H1 (cell line): ENCODE data around the gene ALG1. TPM values are rescaled to one million over a fixed set of nuclear protein-coding genes. Genes with fewer than 3 reads are reported as not detected.

Source experiments
- CTCF ChIA-PET: fragments of 300-600 bp; sonication (Branson Sonifier 250); formaldehyde crosslinking; loops from one replicate; lab custom pipeline; 2021; ENCODE audit not compliant: partially characterized antibody; lab: Charles Lee
- POLR2A ChIA-PET: fragments of 300-600 bp; sonication (Branson Sonifier 250); formaldehyde crosslinking; loops from one replicate; lab custom pipeline; 2021; ENCODE audit warnings: inconsistent platforms; ENCODE audit not compliant: partially characterized antibody; lab: Charles Lee
- DNase-seq, 2 experiments: peaks; one replicate each; pipeline versions ENCODE4 v3.0.0 to v3.0.0-alpha.2; 2010 to 2022; ENCODE audit warnings: low spot score in 2 of 2, low read depth in 1 of 2, mixed read lengths in 1 of 2
- FAIRE-seq: peaks from 2 replicates; lab custom pipeline; 2011; peaks lifted over from hg19 to GRCh38; lab: Jason Lieb, UNC
- H2AFZ ChIP-seq: 2 replicates; pipeline ENCODE4 v1.8.1; 2012; ENCODE audit warnings: low read length, inconsistent platforms
- H2AK5ac ChIP-seq: 2 replicates; pipeline ENCODE4 v1.6.1; 2013; ENCODE audit warnings: low read depth, low read length
- H2BK120ac ChIP-seq: replicated peaks from 2 replicates; pipeline ENCODE3; 2013; ENCODE audit warnings: low read depth, low read length, inconsistent platforms
- H2BK12ac ChIP-seq: 2 replicates; pipeline ENCODE4 v1.6.1; 2013; ENCODE audit warnings: low read depth, low read length
- H2BK15ac ChIP-seq: 2 replicates; pipeline ENCODE4 v1.6.1; 2013; ENCODE audit warnings: low read length
- H2BK20ac ChIP-seq: 2 replicates; pipeline ENCODE4 v1.6.1; 2013; ENCODE audit warnings: low read length
- H2BK5ac ChIP-seq: 2 replicates; pipeline ENCODE4 v1.6.1; 2013; ENCODE audit warnings: low read depth, low read length
- H3K14ac ChIP-seq: 2 replicates; pipeline ENCODE4 v1.6.1; 2013; ENCODE audit warnings: inconsistent platforms; ENCODE audit not compliant: insufficient read length
- H3K18ac ChIP-seq: 2 replicates; pipeline ENCODE4 v1.6.1; 2013; ENCODE audit warnings: low read length; ENCODE audit errors: extremely low read depth
- H3K23ac ChIP-seq: 2 replicates; pipeline ENCODE4 v1.6.1; 2013; ENCODE audit warnings: inconsistent platforms; ENCODE audit not compliant: insufficient read length
- H3K23me2 ChIP-seq: 2 replicates; pipeline ENCODE4 v1.6.1; 2013; ENCODE audit warnings: low read depth, low read length
- H3K27ac ChIP-seq: 2 replicates; pipeline ENCODE4 v1.6.1; 2011; ENCODE audit warnings: low read depth, low read length, inconsistent platforms
- H3K27me3 ChIP-seq, 4 experiments: replicated peaks in 1 of 4; 1 replicate in 1 of 4; 2 replicates in 3 of 4; pipeline versions ENCODE4 v1.6.1 to v1.8.1; 2011 to 2013; ENCODE audit warnings: low read length in 3 of 4, mild to moderate bottlenecking in 3 of 4, inconsistent platforms in 2 of 4, mixed read lengths in 2 of 4, moderate library complexity in 1 of 4; ENCODE audit not compliant: control insufficient read depth in 3 of 4, insufficient read depth in 3 of 4; ENCODE audit errors: extremely low read depth in 1 of 4
- H3K36me3 ChIP-seq, 4 experiments: 2 replicates each; pipeline versions ENCODE4 v1.6.1 to v1.8.1; 2011 to 2013; ENCODE audit warnings: mild to moderate bottlenecking in 4 of 4, low read length in 3 of 4, moderate library complexity in 2 of 4, control low read depth in 1 of 4, inconsistent platforms in 1 of 4; ENCODE audit not compliant: insufficient read depth in 4 of 4, control insufficient read depth in 2 of 4
- H3K4ac ChIP-seq: replicated peaks from 2 replicates; pipeline ENCODE3; 2013; ENCODE audit warnings: low read length, low read depth, mixed read lengths, inconsistent platforms; ENCODE audit not compliant: insufficient read length
- H3K4me1 ChIP-seq, 4 experiments: replicated peaks in 1 of 4; 1 replicate in 1 of 4; 2 replicates in 3 of 4; pipeline versions ENCODE4 v1.6.1 to v1.8.1; 2011 to 2013; ENCODE audit warnings: low read length in 3 of 4, inconsistent platforms in 2 of 4, mixed read lengths in 1 of 4; ENCODE audit not compliant: insufficient read depth in 4 of 4, control insufficient read depth in 3 of 4
- H3K4me2 ChIP-seq, 2 experiments: 2 replicates each; pipeline versions ENCODE4 v1.6.1 to v1.8.1; 2011 to 2013; ENCODE audit warnings: low read depth in 2 of 2, low read length in 2 of 2, control low read depth in 1 of 2, inconsistent platforms in 1 of 2, mild to moderate bottlenecking in 1 of 2; ENCODE audit not compliant: insufficient read depth in 1 of 2
- H3K4me3 ChIP-seq, 4 experiments: fragments of 200-600, 300-600 bp in 1 of 4; sonication (generic), shearing (Covaris generic), sonication (Bioruptor Twin) in 1 of 4; 2 replicates each; pipeline versions ENCODE4 v1.5.1 to v1.8.1; 2011 to 2016; ENCODE audit warnings: low read length in 4 of 4, low read depth in 3 of 4, control low read depth in 2 of 4, inconsistent platforms in 2 of 4, mild to moderate bottlenecking in 2 of 4, mixed read lengths in 1 of 4, moderate library complexity in 1 of 4; ENCODE audit not compliant: insufficient read depth in 2 of 4; ENCODE audit errors: extremely low read depth in 1 of 4
- H3K56ac ChIP-seq: replicated peaks from 2 replicates; pipeline ENCODE3; 2013; ENCODE audit warnings: low read depth, mild to moderate bottlenecking, mixed read lengths, low read length, inconsistent platforms; ENCODE audit not compliant: insufficient read length
- H3K79me1 ChIP-seq: 2 replicates; pipeline ENCODE4 v1.6.1; 2013; ENCODE audit warnings: low read depth, low read length, control low read depth
- H3K79me2 ChIP-seq, 2 experiments: 2 replicates each; pipeline versions ENCODE4 v1.6.1 to v1.8.1; 2012 to 2013; ENCODE audit warnings: low read length in 2 of 2, mild to moderate bottlenecking in 2 of 2, inconsistent platforms in 1 of 2; ENCODE audit not compliant: insufficient read depth in 2 of 2, control insufficient read depth in 1 of 2
- H3K9ac ChIP-seq, 4 experiments: replicated peaks in 1 of 4; 1 replicate in 1 of 4; 2 replicates in 3 of 4; pipeline versions ENCODE4 v1.6.1 to v1.8.1; 2011 to 2013; ENCODE audit warnings: low read depth in 3 of 4, low read length in 3 of 4, control low read depth in 2 of 4, mild to moderate bottlenecking in 2 of 4, moderate library complexity in 2 of 4, inconsistent platforms in 1 of 4; ENCODE audit errors: extremely low read depth in 1 of 4
- H3K9me3 ChIP-seq, 2 experiments: 2 replicates each; pipeline versions ENCODE4 v1.6.1 to v1.8.1; 2012 to 2013; ENCODE audit warnings: mild to moderate bottlenecking in 2 of 2, moderate library complexity in 2 of 2, control low read depth in 1 of 2, inconsistent platforms in 1 of 2, low read depth in 1 of 2, low read length in 1 of 2, mixed read lengths in 1 of 2; ENCODE audit not compliant: insufficient read depth in 2 of 2
- H4K20me1 ChIP-seq, 2 experiments: replicated peaks in 1 of 2; 2 replicates each; pipeline versions ENCODE3 to v1.8.1; 2011 to 2013; ENCODE audit warnings: inconsistent platforms in 2 of 2, low read length in 2 of 2, mild to moderate bottlenecking in 1 of 2; ENCODE audit not compliant: insufficient read depth in 2 of 2, control insufficient read depth in 1 of 2
- H4K5ac ChIP-seq: 2 replicates; pipeline ENCODE4 v1.6.1; 2013; ENCODE audit warnings: low read length, low read depth, mixed read lengths, inconsistent platforms; ENCODE audit not compliant: insufficient read length
- H4K8ac ChIP-seq: 2 replicates; pipeline ENCODE4 v1.8.0; 2013; ENCODE audit warnings: mild to moderate bottlenecking, moderate library complexity, low read length, inconsistent platforms; ENCODE audit not compliant: insufficient read depth; ENCODE audit errors: extremely low read depth
- H4K91ac ChIP-seq: replicated peaks from 2 replicates; pipeline ENCODE3; 2013; ENCODE audit warnings: low read length, mixed read lengths, inconsistent platforms; ENCODE audit not compliant: insufficient read length
- CHD1 ChIP-seq: IDR thresholded peaks from 2 replicates; pipeline ENCODE4 v1.6.1; 2012; ENCODE audit warnings: low read depth, low read length, improper control_type of control experiment
- CHD2 ChIP-seq: IDR thresholded peaks from 2 replicates; pipeline ENCODE4 v1.6.1; 2012; ENCODE audit warnings: low read length, improper control_type of control experiment
- RBBP5 ChIP-seq: IDR thresholded peaks from 2 replicates; pipeline ENCODE4 v1.7.1; 2012; ENCODE audit warnings: low read depth, mild to moderate bottlenecking, inconsistent platforms, low read length, moderate library complexity, borderline replicate concordance
- SAP30 ChIP-seq: fragments of 300-600 bp; sonication (generic); IDR thresholded peaks from 2 replicates; pipeline ENCODE4 v1.7.1; 2012; ENCODE audit warnings: low read length, moderate library complexity, mild to moderate bottlenecking, inconsistent platforms; ENCODE audit not compliant: insufficient read depth, insufficient replicate concordance
- SIX5 ChIP-seq: IDR thresholded peaks from 2 replicates; pipeline ENCODE4 v1.6.1; 2011; ENCODE audit warnings: mild to moderate bottlenecking, low read depth, low read length
- WGBS, 2 experiments: shearing (Covaris generic) in 1 of 2; methylation state at CpG; one replicate each; pipeline versions ENCODE4 v1.1.6 to v1.1.7; 2013 to 2015; ENCODE audit warnings: low lambda C conversion rate in 2 of 2, mixed read lengths in 2 of 2, inconsistent platforms in 1 of 2, low coverage in 1 of 2, missing lambda C conversion rate in 1 of 2; ENCODE audit not compliant: insufficient replicate concordance in 2 of 2, insufficient coverage in 1 of 2, insufficient read length in 1 of 2; ENCODE audit errors: extremely low coverage in 1 of 2, missing lambda C conversion rate in 1 of 2; 5-methylcytosine and 5-hydroxymethylcytosine counted together
- polyA plus RNA-seq, 7 experiments: library from polyadenylated mRNA; depleted of rRNA in 3 of 7; stranded (reverse) in 5 of 7; unstranded in 2 of 7; fragments of >200 nt in 5 of 7; fragments of 200-250 nt in 2 of 7; gene quantifications; 1 replicate in 5 of 7; 2 replicates in 1 of 7; 4 replicates in 1 of 7; pipeline versions ENCODE4 v1.2.1 to v1.2.3, GENCODE V29; 2011 to 2013; ENCODE audit warnings: missing spikeins in 2 of 7, mixed read lengths in 2 of 7
- total RNA-seq: library from RNA; stranded (reverse); fragmentation: NEBNext Ultra II Directional; extraction: Animal tissue kit (Norgen Biotek cat#: 25700); gene quantifications from 2 replicates; pipeline ENCODE4 v1.2.1, GENCODE V29; 2021

Gene ALG1
- total and polyA plus RNA-seq, 2 of the 8 experiments (the other 6 are each of a cell fraction or from before 2014, with no cell fraction given): 34.8 to 46.5 TPM

DNA sequence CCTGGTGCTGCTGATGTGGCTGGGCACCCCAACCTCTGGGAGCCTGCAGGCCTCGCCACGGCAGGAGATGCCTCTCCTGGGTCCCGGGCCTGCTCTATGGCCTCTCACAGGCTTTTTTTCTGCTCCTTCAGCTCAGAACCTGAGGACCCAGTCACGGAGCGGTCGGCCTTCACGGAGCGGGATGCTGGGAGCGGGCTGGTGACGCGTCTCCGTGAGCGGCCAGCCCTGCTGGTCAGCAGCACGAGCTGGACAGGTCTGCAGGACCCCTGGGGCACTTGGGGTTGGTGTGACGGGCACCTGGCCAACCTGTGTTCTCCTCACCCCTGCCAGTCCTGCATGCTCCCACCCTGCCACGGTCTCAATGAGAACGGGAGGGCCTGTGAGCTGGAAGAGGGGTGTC is 7.0 kb downstream of the ALG1 start:
- H3K4me2 ChIP-seq: no peak overlapping the region
- no peak overlapping the region for H3K4me3 ChIP-seq
- H4K20me1 ChIP-seq: no peaks in the 10 kb centered on the region
- H4K5ac ChIP-seq: no peak overlapping the region
- no peaks in the 10 kb centered on the region for H3K9me3 ChIP-seq
- H3K27me3 ChIP-seq: no peaks in the 10 kb centered on the region
- no peak for TF ChIP-seq CHD2
- no peak for TF ChIP-seq CHD1
- no peak for TF ChIP-seq SIX5
- no peak for TF ChIP-seq RBBP5
- no peak for TF ChIP-seq SAP30
- H2AK5ac ChIP-seq: no peak overlapping the region
- FAIRE-seq (no peak), DNase-seq (no peak)
- H3K9ac ChIP-seq: no peak overlapping the region
- no peak overlapping the region for H3K27ac ChIP-seq
- H3K36me3 ChIP-seq: peaks cover 0 to 31% (median 17%) of the 10 kb centered on the region in 4 experiments; a peak in 7 of 8 replicates
- no peak overlapping the region for H2BK15ac ChIP-seq
- H2BK20ac ChIP-seq: no peak overlapping the region
- no peaks in the 10 kb centered on the region for H3K79me1 ChIP-seq
- no peaks in the 10 kb centered on the region for H3K4me1 ChIP-seq
- WGBS, 2 experiments: 95% methylated on average over 17 of the region's 17 CpGs; no CpG with 5 or more reads in 1 of the 2 experiments
- H3K4ac ChIP-seq: no peak overlapping the region
- H3K23me2 ChIP-seq: no peaks in the 10 kb centered on the region
- no peak overlapping the region for H3K14ac ChIP-seq
- H3K23ac ChIP-seq: no peak overlapping the region
- H3K56ac ChIP-seq: no peak overlapping the region
- H2AFZ ChIP-seq: no peak overlapping the region
- ChIA-PET POLR2A (interaction anchor here (0.9 to 1.8 kb wide), 4 partner anchors 10 to 91 kb away, joined by 3 to 5 read pairs (median 4); no protein-coding TSS in a partner anchor), CTCF (interaction anchor here (1.4 to 27.9 kb wide), 2 partner anchors 14 to 25 kb away, joined by 3 to 625 read pairs; partner anchors contain the start of gene C16orf89)
- H4K8ac ChIP-seq: no peak overlapping the region
- peaks cover 0 to 6% of the 10 kb centered on the region in 2 experiments; a peak in 2 of 4 replicates for H3K79me2 ChIP-seq
- H2BK5ac ChIP-seq: no peak overlapping the region
- no peak overlapping the region for H2BK12ac ChIP-seq
- no peak overlapping the region for H4K91ac ChIP-seq
- H3K18ac ChIP-seq: no peak overlapping the region
- no peak overlapping the region for H2BK120ac ChIP-seq
